Measurements from ENCODE around the gene SPOCK2.

- no peak for TF ChIP-seq POLR2A (IDR thresholded peaks at IDR 0.05)
- no peak for TF ChIP-seq CTCF (IDR thresholded peaks at IDR 0.05 in 8 of 11, conservative IDR thresholded peaks at IDR 0.05 in 3 of 11)
Observed at GRCh38 chr10:72050873-72051272, 37.5 kb downstream of the SPOCK2 start.

All from spleen (tissue), 7 donors.